HG02763 (cell line): ENCODE results near the gene RHOU.

Source experiments
- ATAC-seq: cut with Tn5 transposase; IDR thresholded peaks from one replicate; pipeline ENCODE4 v1.9.1; 2021; ENCODE audit warnings: mild to moderate bottlenecking, moderate library complexity; ENCODE audit not compliant: unreplicated experiment

RHOU gene

GRCh38 chr1:228782662-228783417 is 47.6 kb downstream of the RHOU start:
- no peak for ATAC-seq

GRCh38 chr1:228783418-228784040 is 48.2 kb downstream of the RHOU start:
- no peak for ATAC-seq

- ATAC-seq = no peak
Observed at GRCh38 chr1:228784181-228784580, 48.9 kb downstream of the RHOU start.

GRCh38 chr1:228785366-228786330 is 50.4 kb downstream of the RHOU start:
- ATAC-seq = no peak

GRCh38 chr1:228786361-228787129 is 51.3 kb downstream of the RHOU start:
- no peak for ATAC-seq

GRCh38 chr1:228791791-228792190 is 56.5 kb downstream of the RHOU start:
- no peak for ATAC-seq

- no peak for ATAC-seq
Observed at GRCh38 chr1:228792601-228793000, 57.3 kb downstream of the RHOU start.

- no peak for ATAC-seq
Observed at GRCh38 chr1:228793032-228793431, 57.8 kb downstream of the RHOU start.

- peak; percentile 42 for ATAC-seq
Observed at GRCh38 chr1:228794173-228794572, 58.9 kb downstream of the RHOU start.

- peak; percentile 57 for ATAC-seq
Observed at GRCh38 chr1:228794810-228795209, 59.5 kb downstream of the RHOU start.

GRCh38 chr1:228795596-228795995 is 60.3 kb downstream of the RHOU start:
- no peak for ATAC-seq
